Measurements from ENCODE around the gene LRRN2. TPM values are rescaled to one million over a fixed set of nuclear protein-coding genes. Genes with fewer than 3 reads are reported as not detected.

The LRRN2 gene
- total and polyA plus RNA-seq, 2 experiments from 2014 or later, result 0.74 to 2.6 TPM

DNA sequence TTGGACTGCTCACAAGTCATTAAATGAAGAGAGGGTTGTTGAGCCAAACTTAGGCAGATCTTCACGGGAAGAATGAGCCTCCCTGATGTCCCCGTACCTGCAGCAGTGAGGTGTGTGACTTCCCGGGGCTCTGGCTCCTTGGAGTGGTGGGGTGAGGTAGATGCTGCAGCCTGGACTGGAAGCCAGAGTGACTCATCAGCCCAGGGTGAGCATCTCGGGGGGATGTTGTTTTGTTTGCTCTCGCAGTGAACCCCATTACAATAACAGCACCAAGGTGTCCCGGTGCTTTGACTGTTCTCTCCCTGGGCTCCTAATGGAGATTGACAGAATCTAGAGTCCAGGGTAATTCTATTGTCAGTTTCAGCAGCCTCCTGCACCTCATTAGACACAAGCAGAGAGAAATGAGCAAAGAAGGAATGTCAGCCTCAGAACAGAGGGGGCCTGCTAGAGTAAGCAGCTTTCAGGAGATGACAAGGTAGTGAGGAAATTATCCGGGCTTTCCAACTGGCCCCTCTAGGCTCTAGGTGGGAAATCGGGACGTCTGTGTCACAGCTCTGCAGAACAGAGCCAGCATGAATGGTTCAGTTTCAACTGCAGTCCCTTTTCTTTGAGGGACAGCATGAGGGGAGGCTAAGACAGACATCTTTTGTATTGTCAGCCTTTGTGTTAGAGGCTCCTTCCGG is 36.0 kb upstream of the LRRN2 start (continued):
- TF ChIP-seq, protein P1, sequence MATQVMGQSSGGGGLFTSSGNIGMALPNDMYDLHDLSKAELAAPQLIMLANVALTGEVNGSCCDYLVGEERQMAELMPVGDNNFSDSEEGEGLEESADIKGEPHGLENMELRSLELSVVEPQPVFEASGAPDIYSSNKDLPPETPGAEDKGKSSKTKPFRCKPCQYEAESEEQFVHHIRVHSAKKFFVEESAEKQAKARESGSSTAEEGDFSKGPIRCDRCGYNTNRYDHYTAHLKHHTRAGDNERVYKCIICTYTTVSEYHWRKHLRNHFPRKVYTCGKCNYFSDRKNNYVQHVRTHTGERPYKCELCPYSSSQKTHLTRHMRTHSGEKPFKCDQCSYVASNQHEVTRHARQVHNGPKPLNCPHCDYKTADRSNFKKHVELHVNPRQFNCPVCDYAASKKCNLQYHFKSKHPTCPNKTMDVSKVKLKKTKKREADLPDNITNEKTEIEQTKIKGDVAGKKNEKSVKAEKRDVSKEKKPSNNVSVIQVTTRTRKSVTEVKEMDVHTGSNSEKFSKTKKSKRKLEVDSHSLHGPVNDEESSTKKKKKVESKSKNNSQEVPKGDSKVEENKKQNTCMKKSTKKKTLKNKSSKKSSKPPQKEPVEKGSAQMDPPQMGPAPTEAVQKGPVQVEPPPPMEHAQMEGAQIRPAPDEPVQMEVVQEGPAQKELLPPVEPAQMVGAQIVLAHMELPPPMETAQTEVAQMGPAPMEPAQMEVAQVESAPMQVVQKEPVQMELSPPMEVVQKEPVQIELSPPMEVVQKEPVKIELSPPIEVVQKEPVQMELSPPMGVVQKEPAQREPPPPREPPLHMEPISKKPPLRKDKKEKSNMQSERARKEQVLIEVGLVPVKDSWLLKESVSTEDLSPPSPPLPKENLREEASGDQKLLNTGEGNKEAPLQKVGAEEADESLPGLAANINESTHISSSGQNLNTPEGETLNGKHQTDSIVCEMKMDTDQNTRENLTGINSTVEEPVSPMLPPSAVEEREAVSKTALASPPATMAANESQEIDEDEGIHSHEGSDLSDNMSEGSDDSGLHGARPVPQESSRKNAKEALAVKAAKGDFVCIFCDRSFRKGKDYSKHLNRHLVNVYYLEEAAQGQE (IDR thresholded peaks at IDR 0.05; ENCODE audit: unreplicated experiment), result no peak
- TF ChIP-seq, protein P2, sequence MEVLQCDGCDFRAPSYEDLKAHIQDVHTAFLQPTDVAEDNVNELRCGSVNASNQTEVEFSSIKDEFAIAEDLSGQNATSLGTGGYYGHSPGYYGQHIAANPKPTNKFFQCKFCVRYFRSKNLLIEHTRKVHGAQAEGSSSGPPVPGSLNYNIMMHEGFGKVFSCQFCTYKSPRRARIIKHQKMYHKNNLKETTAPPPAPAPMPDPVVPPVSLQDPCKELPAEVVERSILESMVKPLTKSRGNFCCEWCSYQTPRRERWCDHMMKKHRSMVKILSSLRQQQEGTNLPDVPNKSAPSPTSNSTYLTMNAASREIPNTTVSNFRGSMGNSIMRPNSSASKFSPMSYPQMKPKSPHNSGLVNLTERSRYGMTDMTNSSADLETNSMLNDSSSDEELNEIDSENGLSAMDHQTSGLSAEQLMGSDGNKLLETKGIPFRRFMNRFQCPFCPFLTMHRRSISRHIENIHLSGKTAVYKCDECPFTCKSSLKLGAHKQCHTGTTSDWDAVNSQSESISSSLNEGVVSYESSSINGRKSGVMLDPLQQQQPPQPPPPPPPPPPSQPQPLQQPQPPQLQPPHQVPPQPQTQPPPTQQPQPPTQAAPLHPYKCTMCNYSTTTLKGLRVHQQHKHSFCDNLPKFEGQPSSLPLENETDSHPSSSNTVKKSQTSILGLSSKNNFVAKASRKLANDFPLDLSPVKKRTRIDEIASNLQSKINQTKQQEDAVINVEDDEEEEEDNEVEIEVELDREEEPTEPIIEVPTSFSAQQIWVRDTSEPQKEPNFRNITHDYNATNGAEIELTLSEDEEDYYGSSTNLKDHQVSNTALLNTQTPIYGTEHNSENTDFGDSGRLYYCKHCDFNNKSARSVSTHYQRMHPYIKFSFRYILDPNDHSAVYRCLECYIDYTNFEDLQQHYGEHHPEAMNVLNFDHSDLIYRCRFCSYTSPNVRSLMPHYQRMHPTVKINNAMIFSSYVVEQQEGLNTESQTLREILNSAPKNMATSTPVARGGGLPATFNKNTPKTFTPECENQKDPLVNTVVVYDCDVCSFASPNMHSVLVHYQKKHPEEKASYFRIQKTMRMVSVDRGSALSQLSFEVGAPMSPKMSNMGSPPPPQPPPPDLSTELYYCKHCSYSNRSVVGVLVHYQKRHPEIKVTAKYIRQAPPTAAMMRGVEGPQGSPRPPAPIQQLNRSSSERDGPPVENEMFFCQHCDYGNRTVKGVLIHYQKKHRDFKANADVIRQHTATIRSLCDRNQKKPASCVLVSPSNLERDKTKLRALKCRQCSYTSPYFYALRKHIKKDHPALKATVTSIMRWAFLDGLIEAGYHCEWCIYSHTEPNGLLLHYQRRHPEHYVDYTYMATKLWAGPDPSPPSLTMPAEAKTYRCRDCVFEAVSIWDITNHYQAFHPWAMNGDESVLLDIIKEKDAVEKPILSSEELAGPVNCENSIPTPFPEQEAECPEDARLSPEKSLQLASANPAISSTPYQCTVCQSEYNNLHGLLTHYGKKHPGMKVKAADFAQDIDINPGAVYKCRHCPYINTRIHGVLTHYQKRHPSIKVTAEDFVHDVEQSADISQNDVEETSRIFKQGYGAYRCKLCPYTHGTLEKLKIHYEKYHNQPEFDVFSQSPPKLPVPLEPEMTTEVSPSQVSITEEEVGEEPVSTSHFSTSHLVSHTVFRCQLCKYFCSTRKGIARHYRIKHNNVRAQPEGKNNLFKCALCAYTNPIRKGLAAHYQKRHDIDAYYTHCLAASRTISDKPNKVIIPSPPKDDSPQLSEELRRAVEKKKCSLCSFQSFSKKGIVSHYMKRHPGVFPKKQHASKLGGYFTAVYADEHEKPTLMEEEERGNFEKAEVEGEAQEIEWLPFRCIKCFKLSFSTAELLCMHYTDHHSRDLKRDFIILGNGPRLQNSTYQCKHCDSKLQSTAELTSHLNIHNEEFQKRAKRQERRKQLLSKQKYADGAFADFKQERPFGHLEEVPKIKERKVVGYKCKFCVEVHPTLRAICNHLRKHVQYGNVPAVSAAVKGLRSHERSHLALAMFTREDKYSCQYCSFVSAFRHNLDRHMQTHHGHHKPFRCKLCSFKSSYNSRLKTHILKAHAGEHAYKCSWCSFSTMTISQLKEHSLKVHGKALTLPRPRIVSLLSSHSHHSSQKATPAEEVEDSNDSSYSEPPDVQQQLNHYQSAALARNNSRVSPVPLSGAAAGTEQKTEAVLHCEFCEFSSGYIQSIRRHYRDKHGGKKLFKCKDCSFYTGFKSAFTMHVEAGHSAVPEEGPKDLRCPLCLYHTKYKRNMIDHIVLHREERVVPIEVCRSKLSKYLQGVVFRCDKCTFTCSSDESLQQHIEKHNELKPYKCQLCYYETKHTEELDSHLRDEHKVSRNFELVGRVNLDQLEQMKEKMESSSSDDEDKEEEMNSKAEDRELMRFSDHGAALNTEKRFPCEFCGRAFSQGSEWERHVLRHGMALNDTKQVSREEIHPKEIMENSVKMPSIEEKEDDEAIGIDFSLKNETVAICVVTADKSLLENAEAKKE (CRISPR knock-in tag; IDR thresholded peaks at IDR 0.05), result no peak
- TF ChIP-seq STAT1 (IDR thresholded peaks at IDR 0.05; ENCODE audit: unreplicated experiment) (no peak), EZH2 (IDR thresholded peaks at IDR 0.05; ENCODE audit: low read depth, unreplicated experiment) (no peak), JUNB (IDR thresholded peaks at IDR 0.05; ENCODE audit: unreplicated experiment) (no peak)

Measured in GM23338 (cell line).